Body of pancreas (tissue), 4 donors: ENCODE measurements around the gene DUS2. TPM values are rescaled to one million over a fixed set of nuclear protein-coding genes. Genes with fewer than 3 reads are reported as not detected.
"Not testable (repeated sequence)": the region's sequence is repeated elsewhere in the genome, so short reads cannot be mapped to it uniquely, and the experiment has no call there.

ENCODE experiments used
- ATAC-seq: fragments of 150-250 bp; one replicate; pipeline ENCODE4 v1.9.1; 2016
- DNase-seq, 4 donors: peaks; one replicate each; pipeline ENCODE4 v3.0.0-alpha.2; 2019
- H3K27ac ChIP-seq, 4 donors: fragments of 200-600 bp; sonication (generic); 1 replicate in 3 of 4; 2 replicates in 1 of 4; pipeline versions ENCODE4 v1.5.1 to v1.6.1; 2016 to 2019; ENCODE audit warnings: mild to moderate bottlenecking in 1 of 4, mixed read lengths in 1 of 4, moderate library complexity in 1 of 4
- H3K27me3 ChIP-seq, 2 donors: fragments of 200-600 bp; sonication (generic); one replicate each; pipeline ENCODE4 v1.6.0; 2016; ENCODE audit warnings: mild to moderate bottlenecking in 1 of 2
- H3K36me3 ChIP-seq, 2 donors: fragments of 200-600 bp; sonication (generic); replicated peaks in 1 of 2; 2 replicates each; pipeline ENCODE4 v1.5.1; 2016; ENCODE audit warnings: low read depth in 2 of 2; ENCODE audit not compliant: insufficient read depth in 1 of 2
- H3K4me1 ChIP-seq: fragments of 200-600 bp; sonication (generic); one replicate; pipeline ENCODE4 v1.6.0; 2016
- H3K4me3 ChIP-seq, 2 donors: fragments of 200-600 bp; sonication (generic); 1 replicate in 1 of 2; 2 replicates in 1 of 2; pipeline ENCODE4 v1.5.1; 2016 to 2019
- H3K9me3 ChIP-seq, 3 donors: fragments of 200-600 bp; sonication (generic); 1 replicate in 2 of 3; 2 replicates in 1 of 3; pipeline ENCODE4 v1.5.1; 2016
- POLR2A ChIP-seq, 3 donors: fragments of 450-650 bp; IDR thresholded peaks; one replicate each; pipeline ENCODE4 v1.6.1; 2016; ENCODE audit warnings: antibody characterized with exemption in 3 of 3, mild to moderate bottlenecking in 2 of 3
- WGBS, 2 donors: methylation state at CpG; one replicate each; pipeline ENCODE4 v1.1.5; 2017; 5-methylcytosine and 5-hydroxymethylcytosine counted together
- intact Hi-C: fragments of 100-400 bp; cut with DNase I; formaldehyde crosslinking; loops from one replicate; pipeline ENCODE4 v1.15.1; 2023
- total RNA-seq, 2 donors: library from RNA; depleted of rRNA; stranded (reverse); fragments of >200 nt; gene quantifications; one replicate each; pipeline ENCODE4 v1.1.0, GENCODE V29; 2016
- TF ChIP-seq, protein P1 (sequence below), 7 experiments: fragments of 450-650 bp in 4 of 7; fragments of 200-600 bp in 3 of 7; sonication (generic) in 3 of 7; IDR thresholded peaks; one replicate each; pipeline ENCODE4 v1.5.1; 2016 to 2019; ENCODE audit warnings: antibody characterized with exemption in 7 of 7

Gene DUS2
- total RNA-seq, 2 donors from 2014 or later: 3.1 to 3.6 TPM

DNA sequence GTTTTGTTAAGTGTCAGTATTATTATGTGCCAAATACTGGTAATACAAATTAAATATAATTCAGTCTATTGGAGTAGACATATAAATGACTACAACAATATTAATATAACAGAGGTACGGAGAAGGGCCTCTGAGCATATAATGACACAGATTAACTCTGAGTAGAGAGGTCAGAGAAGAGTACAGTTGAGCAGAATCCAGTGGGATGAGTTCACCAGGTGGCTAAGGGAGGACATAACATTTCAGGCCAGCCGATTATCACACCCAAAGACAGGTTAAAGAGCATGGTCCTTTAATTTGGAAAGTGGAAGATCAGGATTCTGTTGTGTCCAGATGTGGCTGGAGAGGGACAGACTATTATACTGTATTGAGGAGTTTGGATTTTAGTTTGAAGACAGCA is 73.4 kb downstream of the DUS2 start:
- Histone ChIP-seq H3K4me1 (peaks cover 8% of the 10 kb centered on the region), H3K27me3 (no peaks in the 10 kb centered on the region), H3K36me3 (no peaks in the 10 kb centered on the region), H3K9me3 (no peaks in the 10 kb centered on the region), H3K4me3 (no peak overlapping the region), H3K27ac (no peak overlapping the region)
- WGBS, 2 donors: 90 to 93% methylated on average over 2 of the region's 2 CpGs
- no peak for DNase-seq
- intact Hi-C loops: no loop called here
- no peak for TF ChIP-seq POLR2A (IDR thresholded peaks at IDR 0.05)
- TF ChIP-seq, protein P1, sequence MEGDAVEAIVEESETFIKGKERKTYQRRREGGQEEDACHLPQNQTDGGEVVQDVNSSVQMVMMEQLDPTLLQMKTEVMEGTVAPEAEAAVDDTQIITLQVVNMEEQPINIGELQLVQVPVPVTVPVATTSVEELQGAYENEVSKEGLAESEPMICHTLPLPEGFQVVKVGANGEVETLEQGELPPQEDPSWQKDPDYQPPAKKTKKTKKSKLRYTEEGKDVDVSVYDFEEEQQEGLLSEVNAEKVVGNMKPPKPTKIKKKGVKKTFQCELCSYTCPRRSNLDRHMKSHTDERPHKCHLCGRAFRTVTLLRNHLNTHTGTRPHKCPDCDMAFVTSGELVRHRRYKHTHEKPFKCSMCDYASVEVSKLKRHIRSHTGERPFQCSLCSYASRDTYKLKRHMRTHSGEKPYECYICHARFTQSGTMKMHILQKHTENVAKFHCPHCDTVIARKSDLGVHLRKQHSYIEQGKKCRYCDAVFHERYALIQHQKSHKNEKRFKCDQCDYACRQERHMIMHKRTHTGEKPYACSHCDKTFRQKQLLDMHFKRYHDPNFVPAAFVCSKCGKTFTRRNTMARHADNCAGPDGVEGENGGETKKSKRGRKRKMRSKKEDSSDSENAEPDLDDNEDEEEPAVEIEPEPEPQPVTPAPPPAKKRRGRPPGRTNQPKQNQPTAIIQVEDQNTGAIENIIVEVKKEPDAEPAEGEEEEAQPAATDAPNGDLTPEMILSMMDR (IDR thresholded peaks at IDR 0.05): no peak
- ATAC-seq: no peak

DNA sequence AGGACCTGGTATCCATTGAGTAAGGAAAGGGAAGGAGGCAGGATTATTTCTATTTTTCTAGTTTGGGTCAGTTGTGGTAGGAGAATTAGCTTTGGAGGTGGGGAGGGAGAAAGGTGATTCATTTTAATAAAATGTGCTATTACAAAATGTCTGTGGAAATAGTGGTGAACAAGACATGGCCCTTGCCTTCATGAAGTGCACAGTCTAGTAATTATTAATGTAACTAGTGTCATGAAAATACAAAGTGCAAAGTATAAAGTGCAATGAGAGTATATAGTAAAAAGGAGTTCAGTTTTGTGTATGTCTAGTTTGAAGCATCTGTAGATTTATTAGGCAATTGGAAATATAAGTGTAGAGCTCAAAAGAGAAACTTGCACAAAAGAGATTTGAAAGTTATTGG is 74.0 kb downstream of the DUS2 start:
- no peak for TF ChIP-seq POLR2A (IDR thresholded peaks at IDR 0.05)
- TF ChIP-seq, protein P1 (IDR thresholded peaks at IDR 0.05): no peak
- no peak for DNase-seq
- Histone ChIP-seq H3K4me3 (no peak overlapping the region), H3K27ac (no peak overlapping the region), H3K4me1 (peaks cover 2% of the 10 kb centered on the region), H3K36me3 (no peaks in the 10 kb centered on the region), H3K9me3 (no peaks in the 10 kb centered on the region), H3K27me3 (no peaks in the 10 kb centered on the region)
- no peak for ATAC-seq
- intact Hi-C loops: no loop called here

DNA sequence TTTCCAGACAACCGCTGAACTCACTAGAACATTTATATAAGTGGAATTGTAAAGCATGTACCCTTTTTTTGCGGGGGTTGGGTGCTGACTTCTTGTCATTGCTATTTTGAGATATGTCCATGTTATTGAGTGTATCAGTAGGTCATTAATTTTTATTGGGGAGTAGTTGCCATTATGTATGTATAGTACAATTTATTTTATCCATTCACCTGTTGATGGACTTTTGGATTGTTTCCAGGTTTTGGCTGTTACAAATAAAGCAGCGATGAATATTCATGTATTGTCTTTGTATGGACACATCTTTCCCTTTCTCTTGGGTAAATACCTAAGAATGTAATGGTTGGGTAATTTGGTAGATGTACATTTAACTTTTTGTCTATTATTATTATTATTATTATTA is 74.8 kb downstream of the DUS2 start:
- WGBS, 2 donors: 97 to 98% methylated on average over 3 of the region's 3 CpGs
- Histone ChIP-seq H3K4me1 (no peaks in the 10 kb centered on the region), H3K27me3 (no peaks in the 10 kb centered on the region), H3K36me3 (no peaks in the 10 kb centered on the region), H3K4me3 (no peak overlapping the region), H3K9me3 (no peaks in the 10 kb centered on the region), H3K27ac (no peak overlapping the region)
- intact Hi-C loops: no loop called here
- no peak for DNase-seq
- no peak for ATAC-seq
- no peak for TF ChIP-seq POLR2A (IDR thresholded peaks at IDR 0.05)
- TF ChIP-seq, protein P1 (IDR thresholded peaks at IDR 0.05): no peak

DNA sequence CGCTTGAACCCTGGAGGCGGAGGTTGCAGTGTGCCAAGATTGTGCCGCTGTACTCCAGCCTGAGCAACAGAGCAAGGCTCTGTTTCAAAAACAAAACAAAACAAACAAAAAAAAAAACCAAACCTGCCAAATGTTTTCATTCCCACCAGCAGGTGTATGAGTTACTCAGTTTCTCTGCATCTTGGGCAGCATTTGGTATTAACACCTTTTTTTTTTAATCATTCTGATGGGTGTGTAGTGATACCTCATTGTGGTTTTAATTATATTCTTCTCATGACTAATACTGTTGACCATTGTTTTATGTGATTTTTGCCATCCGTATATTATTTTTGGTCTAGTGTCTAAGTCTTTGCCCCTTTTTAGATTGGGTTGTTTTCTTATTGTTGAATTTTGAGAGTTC is 77.4 kb downstream of the DUS2 start:
- Histone ChIP-seq H3K4me1 (no peaks in the 10 kb centered on the region), H3K4me3 (no peak overlapping the region), H3K9me3 (no peaks in the 10 kb centered on the region), H3K27ac (no peak overlapping the region), H3K27me3 (no peaks in the 10 kb centered on the region), H3K36me3 (no peaks in the 10 kb centered on the region)
- intact Hi-C loops: no loop called here
- 57 to 68% methylated on average over 4 of the region's 4 CpGs for WGBS, 2 donors
- no peak for ATAC-seq
- TF ChIP-seq, protein P1 (IDR thresholded peaks at IDR 0.05): no peak
- TF ChIP-seq POLR2A (IDR thresholded peaks at IDR 0.05): no peak
- DNase-seq: no peak

DNA sequence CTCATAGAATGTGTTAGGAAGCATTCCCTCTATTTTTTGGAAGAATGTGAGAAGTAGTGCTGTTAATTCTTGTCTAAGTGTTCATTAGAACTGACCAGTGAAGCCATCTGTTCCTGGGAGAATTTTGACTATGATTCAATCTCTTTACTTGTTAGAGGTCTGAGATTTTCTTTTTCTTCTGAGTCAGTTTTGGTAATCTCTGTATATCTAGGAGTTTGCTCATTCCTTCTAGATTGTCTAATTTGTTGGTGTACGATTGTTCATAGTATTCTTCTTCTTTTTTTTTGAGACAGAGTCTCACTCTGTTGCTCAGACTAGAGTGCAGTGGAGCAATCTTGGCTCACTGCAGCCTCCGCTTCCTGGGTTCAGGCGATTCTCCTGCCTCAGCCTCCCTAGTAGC is 82.5 kb downstream of the DUS2 start:
- no peak for ATAC-seq
- no peaks in the 10 kb centered on the region for H3K27me3 ChIP-seq
- TF ChIP-seq POLR2A (IDR thresholded peaks at IDR 0.05): no peak
- TF ChIP-seq, protein P1 (IDR thresholded peaks at IDR 0.05): no peak
- H3K27ac ChIP-seq: no peak overlapping the region
- H3K9me3 ChIP-seq: no peaks in the 10 kb centered on the region
- intact Hi-C loops: no loop called here
- no peak overlapping the region for H3K4me3 ChIP-seq
- no peaks in the 10 kb centered on the region for H3K36me3 ChIP-seq
- no peak for DNase-seq
- no peaks in the 10 kb centered on the region for H3K4me1 ChIP-seq
- 98 to 100% methylated on average over 3 of the region's 3 CpGs for WGBS, 2 donors

DNA sequence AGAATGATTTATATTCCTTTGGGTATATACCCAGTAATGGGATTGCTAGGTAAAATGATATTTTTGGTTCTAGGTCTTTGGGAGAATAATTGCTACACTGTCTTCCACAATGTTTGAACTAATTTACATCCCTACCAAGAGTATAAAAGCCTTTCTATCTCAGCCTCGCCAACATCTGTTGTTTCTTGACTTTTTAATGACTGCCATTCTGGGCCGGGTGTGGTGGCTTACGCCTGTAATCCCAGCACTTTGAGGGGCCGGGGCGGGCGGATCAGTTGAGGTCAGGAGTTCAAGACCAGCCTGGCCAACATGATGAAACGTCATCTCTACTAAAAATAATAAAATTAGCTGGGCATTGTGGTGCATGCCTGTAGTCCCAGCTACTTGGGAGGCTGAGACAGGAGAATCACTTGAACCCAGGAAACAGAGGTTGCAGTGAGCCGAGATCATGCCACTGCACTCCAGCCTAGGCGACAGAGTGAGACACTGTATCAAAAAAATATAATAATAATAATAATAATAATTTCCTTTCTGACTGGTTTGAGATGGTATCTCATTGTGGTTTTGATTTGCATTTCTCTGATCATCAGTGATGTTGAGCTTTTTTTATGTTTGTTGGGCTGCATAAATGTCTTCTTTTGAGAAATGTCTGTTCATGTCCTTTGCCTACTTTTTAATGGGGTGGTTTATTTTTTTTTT is 84.3 kb downstream of the DUS2 start:
- H3K4me3 ChIP-seq, H3K36me3 ChIP-seq, intact Hi-C loops, H3K9me3 ChIP-seq, H3K27me3 ChIP-seq, H3K4me1 ChIP-seq, ATAC-seq, H3K27ac ChIP-seq, DNase-seq: not testable (repeated sequence)
- 85 to 94% methylated on average over 9 of the region's 9 CpGs for WGBS, 2 donors

DNA sequence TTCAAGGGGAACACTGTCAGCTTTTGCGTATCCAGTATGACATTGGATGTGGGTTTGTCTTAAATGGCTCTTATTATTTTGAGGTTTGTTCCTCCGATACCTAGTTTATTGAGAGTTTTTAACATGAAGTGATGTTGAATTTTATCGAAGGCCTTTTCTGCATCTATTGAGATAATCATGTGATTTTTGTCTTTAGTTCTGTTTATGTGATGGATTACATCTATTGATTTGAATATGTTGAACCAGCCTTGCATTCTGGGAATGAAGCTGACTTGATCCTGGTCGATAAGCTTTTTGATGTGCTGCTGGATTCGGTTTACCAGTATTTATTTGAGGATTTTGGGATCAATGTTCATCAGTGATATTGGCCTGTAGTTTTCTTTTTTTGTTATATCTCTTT is 86.1 kb downstream of the DUS2 start:
- ATAC-seq, intact Hi-C loops: not testable (repeated sequence)
- WGBS, 2 donors: 97% methylated on average over 5 of the region's 5 CpGs

More for the DNA sequence above, 86.1 kb downstream of the DUS2 start:
- not testable (repeated sequence) for H3K4me3 ChIP-seq, H3K9me3 ChIP-seq, H3K27ac ChIP-seq, H3K27me3 ChIP-seq, H3K36me3 ChIP-seq, H3K4me1 ChIP-seq, DNase-seq
